Common myeloid progenitor, CD34-positive (primary cell): Measurements from ENCODE around the gene CCDC124.

Source experiments
- CTCF ChIA-PET: fragments of 350-600 bp; sonication (Branson Sonifier 250); formaldehyde crosslinking; loops from one replicate; lab custom pipeline; 2021; ENCODE audit warnings: antibody characterized with exemption; lab: Charles Lee
- POLR2A ChIA-PET: fragments of 350-600 bp; sonication (Branson Sonifier 250); formaldehyde crosslinking; loops from one replicate; lab custom pipeline; 2021; ENCODE audit warnings: antibody characterized with exemption; lab: Charles Lee
- DNase-seq, 3 donors: peaks; one replicate each; pipeline versions ENCODE4 v3.0.0 to v3.0.0-alpha.2; 2013
- H3K27ac ChIP-seq, 2 experiments: 1 replicate in 1 of 2; 2 replicates in 1 of 2; pipeline ENCODE4 v1.7.0; 2013; ENCODE audit warnings: inconsistent platforms in 2 of 2, low read length in 2 of 2, mild to moderate bottlenecking in 2 of 2, low read depth in 1 of 2, moderate library complexity in 1 of 2; ENCODE audit not compliant: severe bottlenecking in 2 of 2, insufficient read depth in 1 of 2, poor library complexity in 1 of 2
- H3K27me3 ChIP-seq, 5 experiments: replicated peaks in 2 of 5; 1 replicate in 3 of 5; 2 replicates in 2 of 5; pipeline versions ENCODE4 v1.6.1 to v1.7.0; 2013; ENCODE audit warnings: low read length in 4 of 5, mild to moderate bottlenecking in 2 of 5, moderate library complexity in 2 of 5, inconsistent platforms in 1 of 5; ENCODE audit not compliant: insufficient read depth in 5 of 5, control insufficient read depth in 4 of 5
- H3K36me3 ChIP-seq, 4 experiments: 1 replicate in 2 of 4; 2 replicates in 2 of 4; pipeline versions ENCODE4 v1.6.1 to v1.7.0; 2013; ENCODE audit warnings: low read length in 3 of 4, control low read depth in 1 of 4, mild to moderate bottlenecking in 1 of 4; ENCODE audit not compliant: control insufficient read depth in 4 of 4, insufficient read depth in 4 of 4
- H3K4me1 ChIP-seq, 4 experiments: 1 replicate in 3 of 4; 2 replicates in 1 of 4; pipeline versions ENCODE4 v1.6.1 to v1.7.1; 2013; ENCODE audit warnings: low read length in 3 of 4, mild to moderate bottlenecking in 3 of 4, control low read depth in 1 of 4, inconsistent platforms in 1 of 4, moderate library complexity in 1 of 4; ENCODE audit not compliant: control insufficient read depth in 4 of 4, insufficient read depth in 4 of 4; ENCODE audit errors: control extremely low read depth in 1 of 4
- H3K4me3 ChIP-seq, 7 experiments: 1 replicate in 4 of 7; 2 replicates in 3 of 7; pipeline versions ENCODE4 v1.5.1 to v1.7.0; 2013; ENCODE audit warnings: mild to moderate bottlenecking in 7 of 7, low read length in 6 of 7, moderate library complexity in 6 of 7, inconsistent platforms in 2 of 7, low read depth in 2 of 7, control low read depth in 1 of 7; ENCODE audit not compliant: insufficient read depth in 4 of 7, control insufficient read depth in 1 of 7; ENCODE audit errors: extremely low read depth in 1 of 7
- H3K9me3 ChIP-seq, 5 experiments: 1 replicate in 4 of 5; 2 replicates in 1 of 5; pipeline versions ENCODE4 v1.6.1 to v1.7.1; 2013; ENCODE audit warnings: low read length in 4 of 5, mild to moderate bottlenecking in 2 of 5, inconsistent platforms in 1 of 5, low read depth in 1 of 5, moderate library complexity in 1 of 5; ENCODE audit not compliant: control insufficient read depth in 4 of 5, insufficient read depth in 2 of 5; ENCODE audit errors: control extremely low read depth in 1 of 5
- WGBS: methylation state at CpG from one replicate; pipeline ENCODE4 v1.1.5; 2013; ENCODE audit not compliant: insufficient coverage; 5-methylcytosine and 5-hydroxymethylcytosine counted together

CCDC124 gene

GRCh38 chr19:17965370-17966128 is 32.7 kb downstream of the CCDC124 start:
- peaks cover 0 to 9% (median 5%) of the 10 kb centered on the region in 4 experiments for H3K4me1 ChIP-seq
- no peak for DNase-seq
- no peaks in the 10 kb centered on the region for H3K9me3 ChIP-seq
- no peaks in the 10 kb centered on the region for H3K36me3 ChIP-seq
- ChIA-PET POLR2A (no interaction called here), CTCF (interaction anchor here (0.9 to 2.5 kb wide), 2 partner anchors 20 to 31 kb away, joined by 5 to 8 read pairs; no protein-coding TSS in a partner anchor)
- WGBS: 93% methylated on average over 10 of the region's 11 CpGs
- no peak overlapping the region for H3K4me3 ChIP-seq
- H3K27ac ChIP-seq: no peak overlapping the region
- H3K27me3 ChIP-seq: peaks cover 0 to 52% (median 7%) of the 10 kb centered on the region in 5 experiments

GRCh38 chr19:17966129-17966483 is 33.3 kb downstream of the CCDC124 start:
- Histone ChIP-seq H3K27ac (no peak overlapping the region), H3K27me3 (peaks cover 0 to 52% (median 7%) of the 10 kb centered on the region in 5 experiments)

GRCh38 chr19:17966550-17967256 is 33.9 kb downstream of the CCDC124 start, which contains the start of gene KCNN1:
TSS of gene KCNN1 (plus strand) at chr19:17967107. CDS start at chr19:17973889, 6,782 bp downstream.
- no peak for DNase-seq
- ChIA-PET POLR2A (no interaction called here), CTCF (interaction anchor here (0.9 to 2.5 kb wide), 2 partner anchors 21 to 30 kb away, joined by 5 to 8 read pairs; no protein-coding TSS in a partner anchor)
- Histone ChIP-seq H3K4me1 (peaks cover 0 to 9% (median 5%) of the 10 kb centered on the region in 4 experiments), H3K27ac (no peak within 1 kb of the TSS), H3K36me3 (no peaks in the 10 kb centered on the region), H3K27me3 (peaks cover 0 to 52% (median 7%) of the 10 kb centered on the region in 5 experiments), H3K9me3 (no peaks in the 10 kb centered on the region), H3K4me3 (peak within 1 kb of the TSS in 4 of 7 experiments; percentile 12 to 57 (median 38))
- 3% methylated on average over 22 of the region's 59 CpGs for WGBS

More at GRCh38 chr19:17966129-17966483, 33.3 kb downstream of the CCDC124 start:
- Histone ChIP-seq H3K9me3 (no peaks in the 10 kb centered on the region), H3K36me3 (no peaks in the 10 kb centered on the region), H3K4me3 (no peak overlapping the region), H3K4me1 (peaks cover 0 to 9% (median 5%) of the 10 kb centered on the region in 4 experiments)
- ChIA-PET POLR2A (no interaction called here), CTCF (interaction anchor here (0.9 to 2.5 kb wide), 2 partner anchors 20 to 30 kb away, joined by 5 to 8 read pairs; no protein-coding TSS in a partner anchor)
- DNase-seq: no peak
- WGBS: 40% methylated on average over 1 of the region's 2 CpGs

GRCh38 chr19:17967257-17968051 is 34.6 kb downstream of the CCDC124 start:
- peak overlapping the region in 4 of 7 experiments; percentile 12 to 57 (median 38) for H3K4me3 ChIP-seq
- WGBS: 14% methylated on average over 22 of the region's 35 CpGs

GRCh38 chr19:17968362-17968761 is 35.5 kb downstream of the CCDC124 start:
- Histone ChIP-seq H3K4me1 (peaks cover 0 to 9% (median 5%) of the 10 kb centered on the region in 4 experiments), H3K36me3 (no peaks in the 10 kb centered on the region), H3K27ac (no peak overlapping the region), H3K9me3 (no peaks in the 10 kb centered on the region), H3K27me3 (peaks cover 0 to 52% (median 7%) of the 10 kb centered on the region in 5 experiments), H3K4me3 (no peak overlapping the region)
- 94% methylated on average over 3 of the region's 4 CpGs for WGBS
- no peak for DNase-seq
- ChIA-PET POLR2A (no interaction called here), CTCF (interaction anchor here (1.0 to 1.7 kb wide), 2 partner anchors 9 to 28 kb away, joined by 3 to 5 read pairs; no protein-coding TSS in a partner anchor)

More at GRCh38 chr19:17967257-17968051, 34.6 kb downstream of the CCDC124 start:
- POLR2A ChIA-PET: no interaction called here
- Histone ChIP-seq H3K27me3 (peaks cover 0 to 52% (median 7%) of the 10 kb centered on the region in 5 experiments), H3K4me1 (peaks cover 0 to 9% (median 5%) of the 10 kb centered on the region in 4 experiments), H3K36me3 (no peaks in the 10 kb centered on the region), H3K9me3 (no peaks in the 10 kb centered on the region), H3K27ac (no peak overlapping the region)
- CTCF ChIA-PET: interaction anchor here (2.5 kb wide), 1 partner anchor 22 kb away, joined by 8 read pairs; no protein-coding TSS in a partner anchor
- peak in 1 of 3 donors; percentile 12 for DNase-seq

GRCh38 chr19:17969096-17969792 is 36.4 kb downstream of the CCDC124 start:
- H3K9me3 ChIP-seq: no peaks in the 10 kb centered on the region
- WGBS: 94% methylated on average over 13 of the region's 19 CpGs
- peak overlapping the region in 1 of 2 experiments; percentile 38 for H3K27ac ChIP-seq
- ChIA-PET POLR2A (no interaction called here), CTCF (interaction anchor here (1.0 to 1.7 kb wide), 2 partner anchors 8 to 27 kb away, joined by 3 to 5 read pairs; no protein-coding TSS in a partner anchor)
- H3K36me3 ChIP-seq: no peaks in the 10 kb centered on the region
- H3K4me1 ChIP-seq: peaks cover 0 to 9% (median 5%) of the 10 kb centered on the region in 4 experiments
- H3K4me3 ChIP-seq: no peak overlapping the region
- DNase-seq: no peak
- H3K27me3 ChIP-seq: peaks cover 0 to 46% (median 7%) of the 10 kb centered on the region in 5 experiments
